Spinal cord (tissue), 10 donors: ENCODE results near the gene TNFSF15. TPM values are rescaled to one million over a fixed set of nuclear protein-coding genes. Genes with fewer than 3 reads are reported as not detected.
A peak's percentile ranks its signal among the peaks of the same experiment; 100 is the strongest.

Experiments used
- DNase-seq, 6 donors: peaks; one replicate each; pipeline versions ENCODE4 v3.0.0 to v3.0.0-alpha.2; 2013 to 2015; ENCODE audit warnings: low spot score in 6 of 6, low read depth in 4 of 6
- H3K27ac ChIP-seq: one replicate; pipeline ENCODE4 v1.5.1; 2013; ENCODE audit warnings: low read depth, low read length, control low read depth
- H3K27me3 ChIP-seq: one replicate; pipeline ENCODE4 v1.6.1; 2013; ENCODE audit warnings: low read length; ENCODE audit not compliant: control insufficient read depth, insufficient read depth
- H3K36me3 ChIP-seq: one replicate; pipeline ENCODE4 v1.6.1; 2013; ENCODE audit warnings: low read length; ENCODE audit not compliant: control insufficient read depth, insufficient read depth
- H3K4me1 ChIP-seq: one replicate; pipeline ENCODE4 v1.6.1; 2013; ENCODE audit warnings: low read length; ENCODE audit not compliant: control insufficient read depth, insufficient read depth
- H3K4me3 ChIP-seq: one replicate; pipeline ENCODE4 v1.5.1; 2013; ENCODE audit warnings: low read depth, low read length, control low read depth
- H3K9me3 ChIP-seq: one replicate; pipeline ENCODE4 v1.6.1; 2013; ENCODE audit warnings: low read length; ENCODE audit not compliant: control insufficient read depth, insufficient read depth
- WGBS: methylation state at CpG from one replicate; pipeline ENCODE4 v1.1.5; 2013; ENCODE audit warnings: missing lambda C conversion rate; ENCODE audit not compliant: insufficient coverage; 5-methylcytosine and 5-hydroxymethylcytosine counted together
- polyA plus RNA-seq, 2 donors: library from polyadenylated mRNA; unstranded; fragments of 120-200 nt; gene quantifications; one replicate each; pipeline ENCODE4 v1.2.1, GENCODE V29; 2013; ENCODE audit not compliant: insufficient read length in 2 of 2
- total RNA-seq, 2 donors: library from RNA; depleted of rRNA in 1 of 2; stranded (reverse); fragments of 120-200 nt in 1 of 2; fragments of >200 nt in 1 of 2; gene quantifications; one replicate each; pipeline versions ENCODE4 v1.2.3 to v1.2.4, GENCODE V29; 2013 to 2014
- donor health status: healthy.

The TNFSF15 gene
- total and polyA plus RNA-seq, 4 donors = 0.49 to 0.77 (median 0.60) TPM

- H3K4me1 ChIP-seq = no peaks in the 10 kb centered on the region
- H3K36me3 ChIP-seq = no peaks in the 10 kb centered on the region
- no CpG with 5 or more reads among the region's 1 CpG for WGBS
- H3K27ac ChIP-seq = no peak overlapping the region
- DNase-seq = peak in 2 of 6 donors; percentile 43 to 59
- H3K27me3 ChIP-seq = no peaks in the 10 kb centered on the region
- no peaks in the 10 kb centered on the region for H3K9me3 ChIP-seq
- H3K4me3 ChIP-seq = no peak overlapping the region
These were observed 36.2 kb downstream of the TNFSF15 start for GRCh38 chr9:114769624-114770023.

- H3K4me3 ChIP-seq = no peak overlapping the region
- WGBS = 94% methylated on average over 2 of the region's 4 CpGs
- H3K9me3 ChIP-seq = peaks cover 4% of the 10 kb centered on the region
- no peaks in the 10 kb centered on the region for H3K36me3 ChIP-seq
- no peaks in the 10 kb centered on the region for H3K27me3 ChIP-seq
- H3K4me1 ChIP-seq = no peaks in the 10 kb centered on the region
- DNase-seq = no peak
- H3K27ac ChIP-seq = no peak overlapping the region
These were observed 42.6 kb downstream of the TNFSF15 start for GRCh38 chr9:114763220-114763619.

- Histone ChIP-seq H3K9me3 (peaks cover 4% of the 10 kb centered on the region), H3K36me3 (no peaks in the 10 kb centered on the region), H3K4me3 (no peak overlapping the region), H3K4me1 (no peaks in the 10 kb centered on the region), H3K27ac (no peak overlapping the region), H3K27me3 (no peaks in the 10 kb centered on the region)
- WGBS = 63% methylated on average over 2 of the region's 2 CpGs
- no peak for DNase-seq
These were observed 44.3 kb downstream of the TNFSF15 start for GRCh38 chr9:114761523-114761922.

GRCh38 chr9:114759512-114760341 lies 46.1 kb downstream of the TNFSF15 start:
- Histone ChIP-seq H3K36me3 (no peaks in the 10 kb centered on the region), H3K4me1 (no peaks in the 10 kb centered on the region), H3K27me3 (no peaks in the 10 kb centered on the region), H3K27ac (no peak overlapping the region), H3K4me3 (no peak overlapping the region), H3K9me3 (peaks cover 4% of the 10 kb centered on the region)
- WGBS = 91% methylated on average over 7 of the region's 7 CpGs
- DNase-seq = no peak

GRCh38 chr9:114757984-114758383 lies 47.9 kb downstream of the TNFSF15 start:
- no peak for DNase-seq
- H3K4me1 ChIP-seq = no peaks in the 10 kb centered on the region
- no peaks in the 10 kb centered on the region for H3K36me3 ChIP-seq
- H3K27me3 ChIP-seq = no peaks in the 10 kb centered on the region
- no peak overlapping the region for H3K27ac ChIP-seq
- peaks cover 4% of the 10 kb centered on the region for H3K9me3 ChIP-seq
- WGBS = 94% methylated on average over 3 of the region's 9 CpGs
- H3K4me3 ChIP-seq = no peak overlapping the region

- no peak for DNase-seq
- H3K27ac ChIP-seq = no peak overlapping the region
- no peaks in the 10 kb centered on the region for H3K4me1 ChIP-seq
- peaks cover 4% of the 10 kb centered on the region for H3K9me3 ChIP-seq
- no peaks in the 10 kb centered on the region for H3K36me3 ChIP-seq
- H3K27me3 ChIP-seq = no peaks in the 10 kb centered on the region
- WGBS = no CpG with 5 or more reads among the region's 2 CpGs
- H3K4me3 ChIP-seq = no peak overlapping the region
These were observed 48.4 kb downstream of the TNFSF15 start for GRCh38 chr9:114757395-114757794.

GRCh38 chr9:114756920-114757319 lies 48.9 kb downstream of the TNFSF15 start:
- Histone ChIP-seq H3K27ac (no peak overlapping the region), H3K27me3 (no peaks in the 10 kb centered on the region), H3K4me3 (no peak overlapping the region), H3K36me3 (no peaks in the 10 kb centered on the region), H3K4me1 (no peaks in the 10 kb centered on the region), H3K9me3 (peaks cover 4% of the 10 kb centered on the region)
- DNase-seq = no peak

GRCh38 chr9:114754581-114754980 lies 51.3 kb downstream of the TNFSF15 start:
- no peaks in the 10 kb centered on the region for H3K4me1 ChIP-seq
- DNase-seq = no peak
- no CpG with 5 or more reads among the region's 3 CpGs for WGBS
- peaks cover 4% of the 10 kb centered on the region for H3K9me3 ChIP-seq
- H3K27me3 ChIP-seq = no peaks in the 10 kb centered on the region
- no peak overlapping the region for H3K4me3 ChIP-seq
- no peaks in the 10 kb centered on the region for H3K36me3 ChIP-seq
- H3K27ac ChIP-seq = no peak overlapping the region

- Histone ChIP-seq H3K27ac (no peak overlapping the region), H3K36me3 (no peaks in the 10 kb centered on the region), H3K4me3 (no peak overlapping the region), H3K9me3 (no peaks in the 10 kb centered on the region), H3K27me3 (no peaks in the 10 kb centered on the region), H3K4me1 (peaks cover 4% of the 10 kb centered on the region)
- WGBS = no CpG with 5 or more reads among the region's 2 CpGs
- peak in 4 of 6 donors; percentile 15 to 88 (median 34) for DNase-seq
These were observed 59.1 kb downstream of the TNFSF15 start for GRCh38 chr9:114746591-114747346.
